WI38 (cell line): ENCODE measurements around the gene FUBP3.
A peak's percentile ranks its signal among the peaks of the same experiment; 100 is the strongest.

Experiments used
- H3K4me3 ChIP-seq: 2 replicates; pipeline ENCODE4 v1.5.1; 2011; ENCODE audit warnings: low read depth, mild to moderate bottlenecking, control low read depth, low read length
- CTCF ChIP-seq: IDR thresholded peaks from 2 replicates; pipeline ENCODE4 v1.5.1; 2012; ENCODE audit warnings: low read depth, mild to moderate bottlenecking, control low read depth, low read length

FUBP3 gene

GRCh38 chr9:130659699-130660248 is 80.4 kb downstream of the FUBP3 start:
- TF ChIP-seq CTCF: no peak
- H3K4me3 ChIP-seq: no peak overlapping the region

GRCh38 chr9:130660326-130660682 is 80.9 kb downstream of the FUBP3 start:
- TF ChIP-seq CTCF: no peak
- H3K4me3 ChIP-seq: no peak overlapping the region

GRCh38 chr9:130660683-130661450 is 81.5 kb downstream of the FUBP3 start:
- H3K4me3 ChIP-seq: 0 out of 2 replicates have a peak overlapping the region, but pooled peaks have one; percentile 5

GRCh38 chr9:130661451-130662098 is 82.2 kb downstream of the FUBP3 start:
- no peak overlapping the region for H3K4me3 ChIP-seq
- no peak for TF ChIP-seq CTCF

More at GRCh38 chr9:130660683-130661450, 81.5 kb downstream of the FUBP3 start:
- TF ChIP-seq CTCF: no peak

GRCh38 chr9:130662099-130662969 is 83.0 kb downstream of the FUBP3 start:
- no peak for TF ChIP-seq CTCF
- H3K4me3 ChIP-seq: no peak overlapping the region

GRCh38 chr9:130662970-130663257 is 83.5 kb downstream of the FUBP3 start:
- H3K4me3 ChIP-seq: no peak overlapping the region
- no peak for TF ChIP-seq CTCF
